A673 (cell line): Measurements from ENCODE around the gene C19orf38. TPM values are rescaled to one million over a fixed set of nuclear protein-coding genes. Genes with fewer than 3 reads are reported as not detected.

Source experiments
- BruUV-seq: library from RNA; stranded (reverse); fragments of 400-500 nt; replicated peaks from 2 replicates; lab custom pipeline; 2021; lab: Mats Ljungman, UMichigan
- CTCF ChIA-PET: fragments of 300-600 bp; sonication (Branson Sonifier 250); formaldehyde crosslinking; loops from one replicate; lab custom pipeline; 2022; ENCODE audit warnings: antibody characterized with exemption; lab: Charles Lee
- POLR2A ChIA-PET: fragments of 300-600 bp; sonication (Branson Sonifier 250); formaldehyde crosslinking; loops from one replicate; lab custom pipeline; 2022; ENCODE audit warnings: antibody characterized with exemption; ENCODE audit not compliant: low non-redundant PET; lab: Charles Lee
- DNase-seq: peaks from one replicate; pipeline ENCODE4 v3.0.0-alpha.2; 2015; ENCODE audit warnings: low spot score
- H3K27ac ChIP-seq: fragments of 200-600 bp; sonication (generic); 2 replicates; pipeline ENCODE4 v1.5.1; 2016; ENCODE audit warnings: mixed run types, low read depth, mild to moderate bottlenecking, mixed read lengths, antibody characterized with exemption, low read length; ENCODE audit not compliant: poor library complexity, severe bottlenecking
- H3K27me3 ChIP-seq: fragments of 200-600 bp; sonication (generic); replicated peaks from 2 replicates; pipeline ENCODE4 v1.6.1; 2017; ENCODE audit warnings: mixed run types, low read depth, mild to moderate bottlenecking, mixed read lengths, antibody characterized with exemption, low read length; ENCODE audit not compliant: insufficient read depth, poor library complexity
- H3K36me3 ChIP-seq: fragments of 200-600 bp; sonication (generic); 2 replicates; pipeline ENCODE4 v1.6.1; 2016; ENCODE audit warnings: mixed run types, mild to moderate bottlenecking, mixed read lengths, antibody characterized with exemption, low read length; ENCODE audit not compliant: insufficient read depth, poor library complexity, severe bottlenecking
- H3K4me1 ChIP-seq: fragments of 200-600 bp; sonication (generic); 2 replicates; pipeline ENCODE4 v1.6.1; 2017; ENCODE audit warnings: mixed run types, mild to moderate bottlenecking, mixed read lengths, antibody characterized with exemption, low read length; ENCODE audit not compliant: insufficient read depth, poor library complexity, severe bottlenecking
- H3K4me3 ChIP-seq: fragments of 200-600 bp; sonication (generic); 2 replicates; pipeline ENCODE4 v1.5.1; 2016; ENCODE audit warnings: low read depth, mixed run types, mild to moderate bottlenecking, mixed read lengths, low read length; ENCODE audit not compliant: poor library complexity, severe bottlenecking
- H3K9me3 ChIP-seq: fragments of 200-600 bp; sonication (generic); 2 replicates; pipeline ENCODE4 v1.6.1; 2016; ENCODE audit warnings: mixed run types, low read depth, mild to moderate bottlenecking, mixed read lengths, antibody characterized with exemption, low read length; ENCODE audit not compliant: poor library complexity, severe bottlenecking
- EZH2 ChIP-seq: fragments of 200-600 bp; sonication (generic); IDR thresholded peaks from 2 replicates; pipeline ENCODE4 v1.6.1; 2017; ENCODE audit warnings: borderline replicate concordance, low read depth, mild to moderate bottlenecking, mixed read lengths, antibody characterized with exemption, low read length; ENCODE audit not compliant: poor library complexity, severe bottlenecking
- intact Hi-C: fragments of 100-400 bp; cut with micrococcal nuclease; formaldehyde crosslinking; loops from one replicate; pipeline ENCODE4 v1.10.0; 2022; ENCODE audit not compliant: unreplicated experiment
- total RNA-seq: library from RNA; stranded (reverse); gene quantifications from 2 replicates; pipeline ENCODE4 v1.2.3, GENCODE V29; 2021
- TF ChIP-seq, protein P1 (sequence below): fragments of 300-800, 200-600 bp; sonication (generic); conservative IDR thresholded peaks from 2 replicates; pipeline ENCODE4 v1.5.1; 2017; ENCODE audit warnings: low read depth, mild to moderate bottlenecking, antibody characterized with exemption, low read length, moderate library complexity, mixed read lengths

C19orf38 gene
- total RNA-seq, 1 experiment from 2014 or later: not detected

DNA sequence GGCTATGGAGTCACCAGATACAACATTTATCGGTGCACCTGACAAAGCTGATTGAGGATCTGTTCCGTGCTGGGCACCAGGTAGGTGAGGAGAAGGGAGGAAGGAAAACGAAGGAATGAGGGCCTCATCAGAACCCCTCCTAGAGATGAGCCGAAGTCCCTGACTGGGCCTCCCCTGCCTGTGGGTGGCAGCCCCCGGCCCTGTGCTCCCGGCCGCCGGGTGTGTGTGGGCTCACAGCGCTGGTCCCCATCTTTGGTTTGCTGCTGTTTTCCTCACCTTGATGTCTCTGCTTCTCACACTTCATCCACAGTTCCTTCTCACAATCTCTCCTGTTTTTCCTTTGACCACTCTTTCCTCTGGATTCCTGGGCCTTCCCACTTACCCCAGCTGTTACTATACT, 45.0 kb upstream of the C19orf38 start:
- H3K4me3 ChIP-seq: no peak overlapping the region
- TF ChIP-seq EZH2: no peak
- TF ChIP-seq, protein P1, sequence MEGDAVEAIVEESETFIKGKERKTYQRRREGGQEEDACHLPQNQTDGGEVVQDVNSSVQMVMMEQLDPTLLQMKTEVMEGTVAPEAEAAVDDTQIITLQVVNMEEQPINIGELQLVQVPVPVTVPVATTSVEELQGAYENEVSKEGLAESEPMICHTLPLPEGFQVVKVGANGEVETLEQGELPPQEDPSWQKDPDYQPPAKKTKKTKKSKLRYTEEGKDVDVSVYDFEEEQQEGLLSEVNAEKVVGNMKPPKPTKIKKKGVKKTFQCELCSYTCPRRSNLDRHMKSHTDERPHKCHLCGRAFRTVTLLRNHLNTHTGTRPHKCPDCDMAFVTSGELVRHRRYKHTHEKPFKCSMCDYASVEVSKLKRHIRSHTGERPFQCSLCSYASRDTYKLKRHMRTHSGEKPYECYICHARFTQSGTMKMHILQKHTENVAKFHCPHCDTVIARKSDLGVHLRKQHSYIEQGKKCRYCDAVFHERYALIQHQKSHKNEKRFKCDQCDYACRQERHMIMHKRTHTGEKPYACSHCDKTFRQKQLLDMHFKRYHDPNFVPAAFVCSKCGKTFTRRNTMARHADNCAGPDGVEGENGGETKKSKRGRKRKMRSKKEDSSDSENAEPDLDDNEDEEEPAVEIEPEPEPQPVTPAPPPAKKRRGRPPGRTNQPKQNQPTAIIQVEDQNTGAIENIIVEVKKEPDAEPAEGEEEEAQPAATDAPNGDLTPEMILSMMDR: no peak
- no TSS peak for BruUV-seq
- no peaks in the 10 kb centered on the region for H3K9me3 ChIP-seq
- POLR2A ChIA-PET: no interaction called here
- H3K27me3 ChIP-seq: no peaks in the 10 kb centered on the region
- DNase-seq: no peak
- H3K4me1 ChIP-seq: no peaks in the 10 kb centered on the region
- H3K27ac ChIP-seq: no peak overlapping the region
- CTCF ChIA-PET: no interaction called here
- peaks cover 17% of the 10 kb centered on the region for H3K36me3 ChIP-seq
- intact Hi-C loops: no loop called here

DNA sequence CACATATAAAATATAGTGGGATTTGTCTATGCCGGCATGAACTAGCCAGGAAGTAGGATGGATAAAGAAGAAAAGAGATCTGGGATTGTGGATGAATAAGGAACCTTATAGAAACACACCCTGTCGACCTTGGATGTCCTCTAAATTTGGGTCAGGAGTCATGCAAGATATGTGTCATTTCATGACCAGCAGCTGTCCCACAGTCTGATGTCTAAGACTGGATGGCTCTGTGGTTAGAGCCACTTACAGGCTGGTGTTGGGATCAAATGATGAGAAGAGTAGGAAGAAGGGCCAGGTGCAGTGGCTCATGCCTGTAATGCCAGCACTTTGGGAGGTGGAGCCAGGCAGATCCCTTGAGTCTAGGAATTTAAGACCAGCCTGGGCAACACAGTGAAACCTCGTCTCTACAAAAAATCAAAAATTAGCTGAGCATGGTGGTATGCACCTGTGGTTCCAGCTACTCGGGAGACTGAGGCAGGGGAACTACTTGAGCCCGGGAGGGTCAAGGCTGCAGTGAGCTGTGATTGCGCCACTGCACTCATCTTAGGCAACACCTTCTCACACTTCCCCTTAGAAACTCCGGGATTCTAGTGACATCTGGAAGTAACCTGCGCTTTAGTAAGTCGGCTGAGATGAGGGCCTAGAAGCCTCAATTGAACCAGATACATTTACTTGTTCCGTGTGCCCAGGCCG, 43.0 kb upstream of the C19orf38 start:
- TF ChIP-seq EZH2: no peak
- Histone ChIP-seq H3K4me1 (no peaks in the 10 kb centered on the region), H3K27me3 (no peaks in the 10 kb centered on the region), H3K4me3 (no peak overlapping the region), H3K27ac (no peak overlapping the region), H3K9me3 (no peaks in the 10 kb centered on the region), H3K36me3 (peaks cover 17% of the 10 kb centered on the region)
- DNase-seq: no peak
- intact Hi-C loops: no loop called here
- BruUV-seq: TSS peak; percentile 17
- CTCF ChIA-PET: no interaction called here
- POLR2A ChIA-PET: no interaction called here

DNA sequence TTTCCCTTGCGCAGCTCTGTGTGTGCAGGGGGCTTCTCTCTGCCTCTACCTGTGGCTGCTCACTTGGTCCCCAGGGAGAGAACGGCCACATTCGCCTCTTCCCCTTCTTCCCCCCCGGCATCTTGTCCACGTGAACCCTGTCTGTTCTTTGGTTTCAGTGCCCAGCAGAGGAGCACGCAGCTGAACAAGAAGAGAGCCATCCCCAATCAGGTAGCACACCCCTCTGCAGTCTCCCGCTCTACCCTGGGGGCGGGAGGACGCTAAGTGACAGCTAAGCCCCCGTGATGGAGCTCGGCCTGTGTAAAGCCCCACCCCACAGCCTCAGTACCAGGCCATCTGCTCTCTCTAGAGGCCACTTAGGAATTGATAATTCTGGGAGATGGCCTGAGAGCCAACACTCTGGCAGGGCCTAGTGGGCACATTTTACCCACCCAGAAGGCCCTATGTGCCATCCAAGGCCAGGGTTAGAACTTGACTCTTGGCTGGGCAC, 42.4 kb upstream of the C19orf38 start:
- Histone ChIP-seq H3K9me3 (no peaks in the 10 kb centered on the region), H3K4me3 (no peak overlapping the region), H3K36me3 (peaks cover 17% of the 10 kb centered on the region), H3K27ac (no peak overlapping the region), H3K4me1 (no peaks in the 10 kb centered on the region), H3K27me3 (no peaks in the 10 kb centered on the region)
- TF ChIP-seq, protein P1: no peak
- TF ChIP-seq EZH2: no peak
- POLR2A ChIA-PET: no interaction called here
- intact Hi-C loops: no loop called here
- BruUV-seq: no TSS peak
- no peak for DNase-seq
- CTCF ChIA-PET: interaction anchor here (1.0 kb wide), 1 partner anchor 88 kb away, joined by 3 read pairs; the partner anchor contains the start of gene DNM2
